ENCODE results near the gene LYST.

DNA sequence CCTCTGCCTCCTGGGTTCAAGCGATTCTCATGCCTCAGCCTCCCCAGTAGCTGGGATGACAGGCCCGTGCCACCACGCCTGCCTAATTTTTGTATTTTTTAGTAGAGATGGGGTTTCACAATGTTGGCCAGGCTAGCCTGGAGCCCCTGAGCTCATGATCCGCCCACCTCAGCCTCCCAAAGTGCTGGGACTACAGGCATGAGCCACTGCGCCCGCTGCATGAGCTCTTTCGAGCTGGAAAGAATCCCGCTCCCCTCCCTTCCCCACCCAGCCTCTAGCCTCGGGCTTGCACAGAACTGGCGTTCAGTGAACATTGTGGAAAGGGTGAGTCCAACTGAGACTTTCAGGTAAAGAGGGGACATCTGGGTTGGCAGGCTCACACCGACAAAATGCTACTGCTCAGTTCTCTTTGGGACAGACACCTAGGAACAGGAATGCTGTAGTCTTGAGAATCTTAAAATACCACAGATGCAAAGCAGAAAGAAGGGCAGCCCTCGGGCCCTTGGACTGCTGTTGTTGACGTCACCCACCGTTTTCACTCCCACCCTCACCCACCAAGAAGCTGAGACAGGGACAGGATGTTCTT, 207.4 kb downstream of the LYST start:
- TF ChIP-seq POLR2AphosphoS5 (IDR thresholded peaks at IDR 0.05; ENCODE audit: borderline replicate concordance, low read depth, low read length): no peak
- TF ChIP-seq EZH2 (IDR thresholded peaks at IDR 0.05): no peak

Data from SK-N-MC (cell line).